Activated naive CD4-positive, alpha-beta T cell treated with anti-CD3 and anti-CD28 coated beads for 36 hours (primary cell): ENCODE data around the gene PTPRS. TPM values are rescaled to one million over a fixed set of nuclear protein-coding genes. Genes with fewer than 3 reads are reported as not detected.
A peak's percentile ranks its signal among the peaks of the same experiment; 100 is the strongest.
"Not testable (repeated sequence)": the region's sequence is repeated elsewhere in the genome, so short reads cannot be mapped to it uniquely, and the experiment has no call there.

Source experiments
- CTCF ChIA-PET: fragments of 350-600 bp; sonication (Branson Sonifier 250); formaldehyde crosslinking; loops from one replicate; lab custom pipeline; 2021; ENCODE audit warnings: antibody characterized with exemption; lab: Charles Lee
- DNase-seq: peaks from one replicate; pipeline ENCODE4 v3.0.0-alpha.2; 2020
- H3K27ac Mint-ChIP-seq: one replicate; pipeline ENCODE4 v1.8.0; 2021; ENCODE audit warnings: mild to moderate bottlenecking, mixed read lengths
- H3K27me3 Mint-ChIP-seq: one replicate; pipeline ENCODE4 v1.8.0; 2021; ENCODE audit warnings: low read depth, mixed read lengths
- H3K36me3 Mint-ChIP-seq: one replicate; pipeline ENCODE4 v1.8.0; 2021; ENCODE audit warnings: low read depth, mixed read lengths
- H3K4me1 Mint-ChIP-seq: one replicate; pipeline ENCODE4 v1.8.0; 2021; ENCODE audit warnings: low read depth, mixed read lengths
- H3K4me3 Mint-ChIP-seq: one replicate; pipeline ENCODE4 v1.8.0; 2021; ENCODE audit warnings: mild to moderate bottlenecking, moderate library complexity, mixed read lengths
- H3K9me3 Mint-ChIP-seq: one replicate; pipeline ENCODE4 v1.8.0; 2021; ENCODE audit warnings: mixed read lengths
- intact Hi-C: fragments of 100-400 bp; cut with micrococcal nuclease; formaldehyde crosslinking; loops from one replicate; pipeline ENCODE4 v1.15.1; 2023
- total RNA-seq, 2 experiments: library from RNA; stranded (reverse); gene quantifications; one replicate each; pipeline ENCODE4 v1.2.3, GENCODE V29; 2021

PTPRS gene
- 1 to 10 TPM; 1.3 to 1.4 TPM for total RNA-seq

GRCh38 chr19:5340637-5341447 lies at the start of gene PTPRS:
Gene PTPRS (minus strand): TSS chr19:5340812. CDS start chr19:5286140, 54,672 bp downstream.
- DNase-seq, result peak; percentile 53
- H3K9me3 Mint-ChIP-seq, result no peaks in the 10 kb centered on the region
- H3K4me3 Mint-ChIP-seq, result peak within 1 kb of the TSS; percentile 53
- H3K4me1 Mint-ChIP-seq, result peaks cover 17% of the 10 kb centered on the region
- no peak within 1 kb of the TSS for H3K27ac Mint-ChIP-seq
- intact Hi-C loops, result no loop called here
- CTCF ChIA-PET, result interaction anchor here (0.6 kb wide), 1 partner anchor 154 kb away, joined by 3 read pairs; no protein-coding TSS in a partner anchor
- no peaks in the 10 kb centered on the region for H3K36me3 Mint-ChIP-seq
- peaks cover 56% of the 10 kb centered on the region for H3K27me3 Mint-ChIP-seq

- DNase-seq, result no peak
- intact Hi-C loops, result no loop called here
- H3K4me3 Mint-ChIP-seq, result no peak overlapping the region
- H3K27me3 Mint-ChIP-seq, result peaks cover 42% of the 10 kb centered on the region
- H3K27ac Mint-ChIP-seq, result no peak overlapping the region
- peaks cover 7% of the 10 kb centered on the region for H3K9me3 Mint-ChIP-seq
- CTCF ChIA-PET, result no interaction called here
- H3K4me1 Mint-ChIP-seq, result no peaks in the 10 kb centered on the region
- H3K36me3 Mint-ChIP-seq, result peaks cover 2% of the 10 kb centered on the region
Measured at GRCh38 chr19:5389353-5389752, 48.7 kb upstream of the PTPRS start.

GRCh38 chr19:5387472-5387871 lies 46.9 kb upstream of the PTPRS start:
- H3K36me3 Mint-ChIP-seq, result peaks cover 4% of the 10 kb centered on the region
- peaks cover 27% of the 10 kb centered on the region for H3K27me3 Mint-ChIP-seq
- no peak for DNase-seq
- H3K9me3 Mint-ChIP-seq, result peaks cover 16% of the 10 kb centered on the region
- H3K4me3 Mint-ChIP-seq, result no peak overlapping the region
- intact Hi-C loops, result no loop called here
- no peaks in the 10 kb centered on the region for H3K4me1 Mint-ChIP-seq
- CTCF ChIA-PET, result no interaction called here
- no peak overlapping the region for H3K27ac Mint-ChIP-seq

GRCh38 chr19:5386841-5387240 lies 46.2 kb upstream of the PTPRS start:
- H3K27ac Mint-ChIP-seq, result no peak overlapping the region
- DNase-seq, result no peak
- CTCF ChIA-PET, result no interaction called here
- no peak overlapping the region for H3K4me3 Mint-ChIP-seq
- H3K9me3 Mint-ChIP-seq, result peaks cover 21% of the 10 kb centered on the region
- intact Hi-C loops, result no loop called here
- H3K4me1 Mint-ChIP-seq, result no peaks in the 10 kb centered on the region
- peaks cover 4% of the 10 kb centered on the region for H3K36me3 Mint-ChIP-seq
- H3K27me3 Mint-ChIP-seq, result peaks cover 23% of the 10 kb centered on the region

GRCh38 chr19:5381197-5381596 lies 40.6 kb upstream of the PTPRS start:
- H3K4me3 Mint-ChIP-seq, H3K36me3 Mint-ChIP-seq, H3K4me1 Mint-ChIP-seq, H3K27ac Mint-ChIP-seq, DNase-seq, CTCF ChIA-PET, intact Hi-C loops: not testable (repeated sequence)
- peaks cover 12% of the 10 kb centered on the region for H3K27me3 Mint-ChIP-seq
- H3K9me3 Mint-ChIP-seq, result peaks cover 24% of the 10 kb centered on the region

GRCh38 chr19:5380215-5380919 lies 39.8 kb upstream of the PTPRS start:
- H3K4me1 Mint-ChIP-seq, result no peaks in the 10 kb centered on the region
- CTCF ChIA-PET, result no interaction called here
- no peak for DNase-seq
- peaks cover 24% of the 10 kb centered on the region for H3K9me3 Mint-ChIP-seq
- peaks cover 10% of the 10 kb centered on the region for H3K27me3 Mint-ChIP-seq
- no peak overlapping the region for H3K4me3 Mint-ChIP-seq
- H3K36me3 Mint-ChIP-seq, result peaks cover 5% of the 10 kb centered on the region
- no peak overlapping the region for H3K27ac Mint-ChIP-seq
- intact Hi-C loops, result no loop called here

- Mint-ChIP-seq H3K27me3 (peaks cover 9% of the 10 kb centered on the region), H3K36me3 (peaks cover 1% of the 10 kb centered on the region), H3K4me1 (no peaks in the 10 kb centered on the region), H3K9me3 (peaks cover 7% of the 10 kb centered on the region), H3K27ac (no peak overlapping the region), H3K4me3 (no peak overlapping the region)
- DNase-seq, result no peak
- CTCF ChIA-PET, result no interaction called here
- intact Hi-C loops, result no loop called here
Measured at GRCh38 chr19:5376928-5377327, 36.3 kb upstream of the PTPRS start.

- Mint-ChIP-seq H3K4me3 (no peak overlapping the region), H3K27ac (no peak overlapping the region), H3K36me3 (no peaks in the 10 kb centered on the region), H3K27me3 (peaks cover 12% of the 10 kb centered on the region), H3K4me1 (no peaks in the 10 kb centered on the region), H3K9me3 (no peaks in the 10 kb centered on the region)
- CTCF ChIA-PET, result no interaction called here
- DNase-seq, result no peak
- intact Hi-C loops, result no loop called here
Measured at GRCh38 chr19:5372572-5373200, 32.1 kb upstream of the PTPRS start.

- Mint-ChIP-seq H3K27ac (no peak overlapping the region), H3K9me3 (no peaks in the 10 kb centered on the region), H3K4me1 (no peaks in the 10 kb centered on the region), H3K4me3 (no peak overlapping the region), H3K27me3 (peaks cover 9% of the 10 kb centered on the region), H3K36me3 (no peaks in the 10 kb centered on the region)
- DNase-seq, result peak; percentile 78
- intact Hi-C loops, result no loop called here
- CTCF ChIA-PET, result interaction anchor here (1.1 kb wide), 1 partner anchor 165 kb away, joined by 3 read pairs; no protein-coding TSS in a partner anchor
Measured at GRCh38 chr19:5369962-5370367, 29.4 kb upstream of the PTPRS start.

GRCh38 chr19:5369304-5369703 lies 28.7 kb upstream of the PTPRS start:
- peaks cover 5% of the 10 kb centered on the region for H3K27me3 Mint-ChIP-seq
- no peaks in the 10 kb centered on the region for H3K4me1 Mint-ChIP-seq
- H3K36me3 Mint-ChIP-seq, result no peaks in the 10 kb centered on the region
- no peak for DNase-seq
- H3K27ac Mint-ChIP-seq, result no peak overlapping the region
- intact Hi-C loops, result no loop called here
- CTCF ChIA-PET, result no interaction called here
- no peaks in the 10 kb centered on the region for H3K9me3 Mint-ChIP-seq
- no peak overlapping the region for H3K4me3 Mint-ChIP-seq

- H3K27me3 Mint-ChIP-seq, result peaks cover 9% of the 10 kb centered on the region
- DNase-seq, result no peak
- no peaks in the 10 kb centered on the region for H3K36me3 Mint-ChIP-seq
- H3K4me3 Mint-ChIP-seq, result no peak overlapping the region
- H3K27ac Mint-ChIP-seq, result no peak overlapping the region
- H3K9me3 Mint-ChIP-seq, result no peaks in the 10 kb centered on the region
- H3K4me1 Mint-ChIP-seq, result no peaks in the 10 kb centered on the region
- CTCF ChIA-PET, result no interaction called here
- intact Hi-C loops, result no loop called here
Measured at GRCh38 chr19:5367530-5368133, 27.0 kb upstream of the PTPRS start.

GRCh38 chr19:5365905-5366304 lies 25.3 kb upstream of the PTPRS start:
- Mint-ChIP-seq H3K27me3 (peaks cover 8% of the 10 kb centered on the region), H3K4me3 (no peak overlapping the region), H3K27ac (no peak overlapping the region), H3K9me3 (no peaks in the 10 kb centered on the region), H3K36me3 (no peaks in the 10 kb centered on the region), H3K4me1 (no peaks in the 10 kb centered on the region)
- no peak for DNase-seq
- intact Hi-C loops, result no loop called here
- CTCF ChIA-PET, result no interaction called here
